Loucy (cell line): ENCODE measurements around the gene ATP5PB.

Experiments
- H2AFZ ChIP-seq: fragments of 200-600 bp; sonication (generic); 2 replicates; pipeline ENCODE4 v1.6.0; 2016; ENCODE audit warnings: antibody characterized with exemption, mild to moderate bottlenecking, low read length, moderate library complexity
- H3F3A ChIP-seq: fragments of 200-600 bp; 2 replicates; pipeline ENCODE4 v1.6.0; 2016; ENCODE audit warnings: antibody characterized with exemption, low read depth, mild to moderate bottlenecking
- H3K27me3 ChIP-seq: fragments of 200-600 bp; sonication (generic); 2 replicates; pipeline ENCODE4 v1.6.1; 2014; ENCODE audit warnings: low read length, mild to moderate bottlenecking; ENCODE audit not compliant: insufficient read depth, poor library complexity, severe bottlenecking
- H3K36me3 ChIP-seq: fragments of 200-600 bp; sonication (generic); 2 replicates; pipeline ENCODE4 v1.6.1; 2016; ENCODE audit warnings: low read length; ENCODE audit not compliant: insufficient read depth
- H3K4me1 ChIP-seq: fragments of 200-600 bp; sonication (generic); 2 replicates; pipeline ENCODE4 v1.5.1; 2014; ENCODE audit warnings: low read length, mild to moderate bottlenecking; ENCODE audit not compliant: insufficient read depth, poor library complexity, severe bottlenecking
- H3K4me2 ChIP-seq: fragments of 200-600 bp; sonication (generic); 2 replicates; pipeline ENCODE4 v1.6.0; 2014; ENCODE audit warnings: antibody characterized with exemption, low read length, low read depth, mild to moderate bottlenecking; ENCODE audit not compliant: poor library complexity, severe bottlenecking
- H3K4me3 ChIP-seq: fragments of 200-600 bp; sonication (generic); 2 replicates; pipeline ENCODE4 v1.5.1; 2014; ENCODE audit warnings: low read length, mild to moderate bottlenecking, mixed read lengths; ENCODE audit not compliant: poor library complexity, severe bottlenecking
- H3K79me2 ChIP-seq: fragments of 200-600 bp; sonication (generic); 2 replicates; pipeline ENCODE4 v1.6.1; 2014; ENCODE audit warnings: low read length; ENCODE audit not compliant: insufficient read depth
- H3K9ac ChIP-seq: fragments of 200-600 bp; sonication (generic); 2 replicates; pipeline ENCODE4 v1.6.0; 2014; ENCODE audit warnings: mild to moderate bottlenecking, low read depth, low read length, moderate library complexity; ENCODE audit not compliant: poor library complexity, severe bottlenecking
- H3K9me2 ChIP-seq: fragments of 200-600 bp; sonication (generic); replicated peaks from 2 replicates; pipeline ENCODE4 v1.6.1; 2016; ENCODE audit warnings: low read depth, low read length, mixed read lengths
- H3K9me3 ChIP-seq: fragments of 200-600 bp; sonication (generic); 2 replicates; pipeline ENCODE4 v1.6.1; 2014; ENCODE audit warnings: mild to moderate bottlenecking, antibody characterized with exemption, low read length, low read depth; ENCODE audit not compliant: insufficient read depth
- H4K20me1 ChIP-seq: fragments of 200-600 bp; sonication (generic); 2 replicates; pipeline ENCODE4 v1.6.0; 2014; ENCODE audit warnings: antibody characterized with exemption, low read length, mild to moderate bottlenecking; ENCODE audit not compliant: insufficient read depth, poor library complexity, severe bottlenecking
- EZH2phosphoT487 ChIP-seq: fragments of 200-600 bp; IDR thresholded peaks from 2 replicates; pipeline ENCODE4 v1.6.1; 2018; ENCODE audit warnings: antibody characterized with exemption, mild to moderate bottlenecking, moderate library complexity, borderline replicate concordance
- TF ChIP-seq, protein P1 (sequence below): fragments of 200-600 bp; sonication (generic); conservative IDR thresholded peaks from 2 replicates; pipeline ENCODE4 v1.5.1; 2014; ENCODE audit warnings: mild to moderate bottlenecking, antibody characterized with exemption, low read length

Gene ATP5PB

DNA sequence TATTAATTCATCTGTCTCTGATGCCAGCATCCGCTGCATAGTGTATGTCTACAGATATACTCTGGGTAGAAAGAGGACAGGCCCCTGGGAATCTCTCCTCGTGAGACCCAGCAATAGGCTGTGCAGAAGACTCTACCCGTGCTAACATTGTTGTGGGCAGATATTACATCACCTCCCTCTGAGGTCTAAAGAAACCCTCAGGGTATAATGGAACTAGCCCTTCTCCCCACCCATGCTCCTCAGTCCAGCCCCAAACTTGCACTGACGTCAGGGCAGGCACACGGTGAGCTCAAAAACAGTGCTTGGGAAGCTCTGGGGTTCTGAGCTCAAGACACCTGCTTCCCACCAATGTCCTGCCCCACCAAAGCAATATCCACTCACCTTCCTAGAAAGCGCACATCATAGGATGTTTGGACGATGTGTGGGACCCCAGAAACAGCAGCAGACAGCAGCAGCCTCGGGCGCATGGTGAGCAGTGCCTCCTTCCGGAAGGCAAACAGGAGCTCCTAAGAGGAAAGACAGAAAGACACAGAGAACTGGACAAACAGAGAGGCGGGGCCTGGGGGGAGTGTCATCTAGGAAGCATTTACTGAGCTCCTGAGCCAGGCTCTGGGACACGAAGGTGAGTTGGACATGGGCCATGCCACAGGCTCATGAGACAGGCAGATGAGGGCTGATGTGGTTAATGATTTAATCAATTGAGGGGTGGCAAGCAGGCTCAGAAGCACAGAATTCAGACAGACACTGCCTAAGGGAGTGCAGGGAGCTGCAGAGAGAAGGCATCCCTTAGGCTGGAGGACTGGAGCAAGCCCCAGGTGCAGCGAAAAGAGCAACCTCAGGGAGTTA, 26.5 kb upstream of the ATP5PB start:
- Histone ChIP-seq H3K4me3 (no peak overlapping the region), H3K36me3 (no peaks in the 10 kb centered on the region), H3K9me3 (no peaks in the 10 kb centered on the region), H3K79me2 (no peaks in the 10 kb centered on the region), H3K9me2 (no peaks in the 10 kb centered on the region), H3K4me1 (peaks cover 2% of the 10 kb centered on the region), H3F3A (no peaks in the 10 kb centered on the region), H2AFZ (no peak overlapping the region), H3K27me3 (no peaks in the 10 kb centered on the region), H4K20me1 (no peaks in the 10 kb centered on the region), H3K9ac (no peak overlapping the region), H3K4me2 (no peak overlapping the region)
- TF ChIP-seq, protein P1, sequence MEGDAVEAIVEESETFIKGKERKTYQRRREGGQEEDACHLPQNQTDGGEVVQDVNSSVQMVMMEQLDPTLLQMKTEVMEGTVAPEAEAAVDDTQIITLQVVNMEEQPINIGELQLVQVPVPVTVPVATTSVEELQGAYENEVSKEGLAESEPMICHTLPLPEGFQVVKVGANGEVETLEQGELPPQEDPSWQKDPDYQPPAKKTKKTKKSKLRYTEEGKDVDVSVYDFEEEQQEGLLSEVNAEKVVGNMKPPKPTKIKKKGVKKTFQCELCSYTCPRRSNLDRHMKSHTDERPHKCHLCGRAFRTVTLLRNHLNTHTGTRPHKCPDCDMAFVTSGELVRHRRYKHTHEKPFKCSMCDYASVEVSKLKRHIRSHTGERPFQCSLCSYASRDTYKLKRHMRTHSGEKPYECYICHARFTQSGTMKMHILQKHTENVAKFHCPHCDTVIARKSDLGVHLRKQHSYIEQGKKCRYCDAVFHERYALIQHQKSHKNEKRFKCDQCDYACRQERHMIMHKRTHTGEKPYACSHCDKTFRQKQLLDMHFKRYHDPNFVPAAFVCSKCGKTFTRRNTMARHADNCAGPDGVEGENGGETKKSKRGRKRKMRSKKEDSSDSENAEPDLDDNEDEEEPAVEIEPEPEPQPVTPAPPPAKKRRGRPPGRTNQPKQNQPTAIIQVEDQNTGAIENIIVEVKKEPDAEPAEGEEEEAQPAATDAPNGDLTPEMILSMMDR = no peak
- TF ChIP-seq EZH2phosphoT487 = no peak

DNA sequence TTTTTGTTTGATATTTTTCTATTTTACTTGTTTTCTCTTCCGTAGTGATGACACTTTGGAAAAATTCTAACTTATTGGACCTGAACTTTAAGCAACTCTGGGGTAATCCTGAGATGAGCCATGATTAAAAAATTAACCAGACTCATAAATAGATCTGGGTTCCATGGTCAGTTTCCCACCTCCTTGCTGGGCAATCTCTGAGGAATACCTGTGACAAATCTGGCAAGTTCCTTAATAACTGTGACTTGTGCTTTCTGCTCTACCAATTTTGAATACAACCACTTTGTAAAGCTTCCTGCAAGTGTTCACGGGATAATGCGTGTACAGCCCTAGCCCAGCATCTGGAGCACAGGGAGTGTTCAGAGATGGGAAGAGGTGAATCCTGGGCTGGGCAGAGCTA, 25.0 kb upstream of the ATP5PB start:
- TF ChIP-seq EZH2phosphoT487 = no peak
- TF ChIP-seq, protein P1 = no peak
- Histone ChIP-seq H3K9me2 (no peaks in the 10 kb centered on the region), H3K4me3 (no peak overlapping the region), H3K9ac (no peak overlapping the region), H3K27me3 (no peaks in the 10 kb centered on the region), H3K4me1 (peaks cover 6% of the 10 kb centered on the region), H3K79me2 (no peaks in the 10 kb centered on the region), H4K20me1 (no peaks in the 10 kb centered on the region), H2AFZ (no peak overlapping the region), H3K4me2 (no peak overlapping the region), H3K9me3 (no peaks in the 10 kb centered on the region), H3K36me3 (no peaks in the 10 kb centered on the region), H3F3A (no peaks in the 10 kb centered on the region)

DNA sequence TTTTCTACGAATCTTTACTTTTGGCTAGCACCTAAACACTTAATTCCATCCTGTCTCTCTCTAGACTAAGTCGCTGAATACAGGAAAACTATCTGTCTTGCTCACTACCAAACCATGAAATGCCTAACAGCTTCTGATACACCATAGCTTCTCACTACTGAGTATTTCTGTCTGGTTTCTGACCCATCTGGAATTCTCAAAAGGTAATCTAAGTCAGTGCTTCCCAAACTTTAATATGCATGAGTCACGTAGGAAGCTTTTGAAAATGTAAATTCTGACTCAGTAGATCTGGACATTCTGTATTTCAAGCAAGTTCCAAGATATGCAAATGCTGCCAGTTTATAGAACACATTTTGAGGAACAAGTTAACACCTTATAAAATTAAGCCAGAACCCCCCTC, 12.5 kb upstream of the ATP5PB start:
- Histone ChIP-seq H3K27me3 (no peaks in the 10 kb centered on the region), H3K9me2 (no peaks in the 10 kb centered on the region), H3K36me3 (peaks cover 41% of the 10 kb centered on the region; the same call in 1 of the 2 replicates), H3F3A (no peaks in the 10 kb centered on the region), H3K4me2 (no peak overlapping the region), H3K79me2 (no peaks in the 10 kb centered on the region), H2AFZ (no peak overlapping the region), H4K20me1 (no peaks in the 10 kb centered on the region), H3K4me1 (no peaks in the 10 kb centered on the region), H3K9ac (no peak overlapping the region), H3K4me3 (no peak overlapping the region), H3K9me3 (no peaks in the 10 kb centered on the region)
- no peak for TF ChIP-seq EZH2phosphoT487
- TF ChIP-seq, protein P1 = no peak
